A549 (cell line): ENCODE data around the gene GANAB. TPM values are rescaled to one million over a fixed set of nuclear protein-coding genes. Genes with fewer than 3 reads are reported as not detected.

Experiments
- ATAC-seq, 2 experiments: fragments of 200-7000 bp in 1 of 2; fragments of >200 bp in 1 of 2; cut with Nextera tagmentation in 1 of 2; cut with Tn5 transposase in 1 of 2; 3 replicates each; pipeline versions ENCODE4 v1.8.0 to v1.9.1; 2018 to 2020; ENCODE audit warnings: mild to moderate bottlenecking in 1 of 2, moderate library complexity in 1 of 2
- CTCF ChIA-PET: fragments of 300-600 bp; sonication (Branson Sonifier 250); formaldehyde crosslinking; extraction: SDS; loops from one replicate; lab custom pipeline; 2021; ENCODE audit warnings: antibody characterized with exemption, inconsistent platforms; lab: Yijun Ruan, JAX
- POLR2A ChIA-PET: fragments of 350-600 bp; formaldehyde crosslinking; extraction: SDS; loops from one replicate; lab custom pipeline; 2021; ENCODE audit warnings: antibody characterized with exemption, inconsistent platforms; lab: Yijun Ruan, JAX
- DNase-seq, 2 experiments: peaks; one replicate each; pipeline versions ENCODE4 v3.0.0 to v3.0.0-alpha.2; 2011 to 2016; ENCODE audit warnings: low read depth in 1 of 2, low spot score in 1 of 2
- FAIRE-seq: peaks from 2 replicates; lab custom pipeline; 2011; peaks lifted over from hg19 to GRCh38; lab: Jason Lieb, UNC
- H3K27ac ChIP-seq, 2 experiments: fragments of >200 bp; sonication (Bioruptor Twin); formaldehyde crosslinking; 3 replicates each; pipeline ENCODE4 v1.5.1; 2016 to 2017
- H3K4me1 ChIP-seq: fragments of >200 bp; sonication (Bioruptor Twin); formaldehyde crosslinking; 3 replicates; pipeline ENCODE4 v1.6.1; 2016
- H3K4me2 ChIP-seq: fragments of >200 bp; sonication (Bioruptor Twin); formaldehyde crosslinking; 3 replicates; pipeline ENCODE4 v1.6.1; 2016
- H3K4me3 ChIP-seq: fragments of >200 bp; sonication (Bioruptor Twin); formaldehyde crosslinking; 3 replicates; pipeline ENCODE4 v1.5.1; 2016
- H3K9me3 ChIP-seq: fragments of >200 bp; sonication (Bioruptor Twin); formaldehyde crosslinking; 3 replicates; pipeline ENCODE4 v1.6.1; 2016
- CBX2 ChIP-seq: fragments of 200-600 bp; sonication (generic); IDR thresholded peaks from 2 replicates; pipeline ENCODE4 v1.6.1; 2016; ENCODE audit warnings: low read depth, mild to moderate bottlenecking, borderline replicate concordance
- CBX8 ChIP-seq: fragments of 200-600 bp; sonication (generic); IDR thresholded peaks from 2 replicates; pipeline ENCODE4 v1.6.1; 2016
- CHD4 ChIP-seq: fragments of 200-600 bp; sonication (generic); IDR thresholded peaks from 2 replicates; pipeline ENCODE4 v1.6.1; 2016; ENCODE audit warnings: antibody characterized with exemption, mild to moderate bottlenecking, borderline replicate concordance
- EHF ChIP-seq: fragments of 250-450 bp; sonication (Bioruptor Pico); IDR thresholded peaks from 2 replicates; pipeline ENCODE4 v1.5.0; 2020; ENCODE audit warnings: mild to moderate bottlenecking
- EP300 ChIP-seq, 2 experiments: fragments of >200 bp; sonication (Bioruptor Twin); formaldehyde crosslinking; IDR thresholded peaks; 2 replicates in 1 of 2; 3 replicates in 1 of 2; pipeline ENCODE4 v1.6.1; 2016 to 2017
- FOSB ChIP-seq: fragments of 250-450 bp; sonication (Bioruptor Pico); IDR thresholded peaks from 2 replicates; pipeline ENCODE4 v1.5.0; 2020; ENCODE audit warnings: mild to moderate bottlenecking, moderate library complexity
- FOSL2 ChIP-seq, 2 experiments: fragments of 450-650 bp in 1 of 2; fragments of >200 bp in 1 of 2; sonication (Bioruptor Twin) in 1 of 2; formaldehyde crosslinking; IDR thresholded peaks; 2 replicates each; pipeline versions ENCODE4 v1.5.0 to v1.6.1; 2016 to 2020; ENCODE audit warnings: mild to moderate bottlenecking in 1 of 2, moderate library complexity in 1 of 2
- FOXS1 ChIP-seq: fragments of 250-450 bp; sonication (Bioruptor Pico); IDR thresholded peaks from 2 replicates; pipeline ENCODE4 v1.5.0; 2020; ENCODE audit warnings: mild to moderate bottlenecking, moderate library complexity
- GATA3 ChIP-seq: IDR thresholded peaks from 2 replicates; pipeline ENCODE4 v1.6.1; 2012; ENCODE audit warnings: borderline replicate concordance
- HOXA7 ChIP-seq: fragments of 250-450 bp; sonication (Bioruptor Pico); IDR thresholded peaks from 2 replicates; pipeline ENCODE4 v1.5.0; 2020; ENCODE audit warnings: mild to moderate bottlenecking, moderate library complexity
- HOXB13 ChIP-seq: fragments of 250-450 bp; sonication (Bioruptor Pico); IDR thresholded peaks from 2 replicates; pipeline ENCODE4 v1.5.0; 2020; ENCODE audit warnings: low read depth, mild to moderate bottlenecking, moderate library complexity
- JUN ChIP-seq, 2 experiments: fragments of >200 bp; sonication (Bioruptor Twin); formaldehyde crosslinking; IDR thresholded peaks; 2 replicates in 1 of 2; 3 replicates in 1 of 2; pipeline ENCODE4 v1.6.1; 2016 to 2017
- KDM5A ChIP-seq: fragments of 200-600 bp; sonication (generic); IDR thresholded peaks from 2 replicates; pipeline ENCODE4 v1.6.1; 2016; ENCODE audit warnings: antibody characterized with exemption, mild to moderate bottlenecking
- MAFK ChIP-seq: fragments of 450-650 bp; IDR thresholded peaks from 2 replicates; pipeline ENCODE4 v1.6.1; 2014; ENCODE audit not compliant: partially characterized antibody
- MAZ ChIP-seq: fragments of 150-350 bp; IDR thresholded peaks from 2 replicates; pipeline ENCODE4 v1.6.1; 2014; ENCODE audit warnings: antibody characterized with exemption, low read depth, low read length, borderline replicate concordance
- MYC ChIP-seq: IDR thresholded peaks from 2 replicates; pipeline ENCODE4 v1.6.1; 2012; ENCODE audit warnings: mild to moderate bottlenecking, inconsistent platforms, low read length, improper control_type of control experiment, borderline replicate concordance
- NFE2L2 ChIP-seq: fragments of 150-350 bp; conservative IDR thresholded peaks from 2 replicates; pipeline ENCODE4 v1.6.1; 2014; ENCODE audit warnings: low read length
- PHF8 ChIP-seq: fragments of 200-600 bp; sonication (generic); IDR thresholded peaks from 2 replicates; pipeline ENCODE4 v1.6.1; 2016; ENCODE audit warnings: low read depth, mild to moderate bottlenecking, antibody characterized with exemption, moderate library complexity, borderline replicate concordance
- POLR2AphosphoS2 ChIP-seq: conservative IDR thresholded peaks from 2 replicates; pipeline ENCODE4 v1.6.1; 2012; ENCODE audit warnings: low read length, improper control_type of control experiment, inconsistent platforms
- RAD21 ChIP-seq, 2 experiments: fragments of >200 bp in 1 of 2; sonication (Bioruptor Twin) in 1 of 2; formaldehyde crosslinking in 1 of 2; IDR thresholded peaks in 1 of 2; conservative IDR thresholded peaks in 1 of 2; 2 replicates in 1 of 2; 3 replicates in 1 of 2; pipeline ENCODE4 v1.6.1; 2012 to 2018; ENCODE audit warnings: inconsistent platforms in 1 of 2
- RFX5 ChIP-seq: fragments of 450-650 bp; IDR thresholded peaks from 2 replicates; pipeline ENCODE4 v1.7.1; 2014; ENCODE audit warnings: antibody characterized with exemption, mild to moderate bottlenecking, moderate library complexity
- RNF2 ChIP-seq: fragments of 200-600 bp; sonication (generic); IDR thresholded peaks from 2 replicates; pipeline ENCODE4 v1.6.1; 2016; ENCODE audit warnings: low read depth, mild to moderate bottlenecking, antibody characterized with exemption, moderate library complexity, borderline replicate concordance
- SMC3 ChIP-seq: fragments of >200 bp; sonication (Bioruptor Twin); formaldehyde crosslinking; IDR thresholded peaks from 3 replicates; pipeline ENCODE4 v1.6.1; 2018; ENCODE audit warnings: inconsistent platforms
- SREBF2 ChIP-seq: fragments of 450-650 bp; IDR thresholded peaks from 2 replicates; pipeline ENCODE4 v1.6.1; 2014; ENCODE audit warnings: mild to moderate bottlenecking, moderate library complexity
- TFCP2L1 ChIP-seq: fragments of 250-450 bp; sonication (Bioruptor Pico); IDR thresholded peaks from 2 replicates; pipeline ENCODE4 v1.5.0; 2021; ENCODE audit warnings: mild to moderate bottlenecking
- ZSCAN20 ChIP-seq: fragments of 250-450 bp; sonication (Bioruptor Pico); IDR thresholded peaks from 2 replicates; pipeline ENCODE4 v1.8.0; 2022; ENCODE audit warnings: mild to moderate bottlenecking, moderate library complexity
- WGBS: methylation state at CpG from one replicate; pipeline ENCODE4 v1.1.6; 2017; ENCODE audit errors: missing lambda C conversion rate; 5-methylcytosine and 5-hydroxymethylcytosine counted together
- polyA plus RNA-seq, 4 experiments: library from polyadenylated mRNA; depleted of rRNA in 3 of 4; stranded (reverse); fragments of >200 nt; fragmentation: RNase III in 1 of 4; extraction: RNeasy Plus Mini Kit Qiagen cat#74134 plus additional on column Dnase treatment in 1 of 4; gene quantifications; 2 replicates in 3 of 4; 3 replicates in 1 of 4; pipeline ENCODE4 v1.2.3, GENCODE V29; 2011 to 2017
- TF ChIP-seq, protein P1 (sequence below): fragments of 150-350 bp; IDR thresholded peaks from 2 replicates; pipeline ENCODE4 v1.6.1; 2014; ENCODE audit warnings: low read depth, mild to moderate bottlenecking, low read length
- TF ChIP-seq, protein P2 (sequence below): IDR thresholded peaks from 2 replicates; pipeline ENCODE4 v1.6.1; 2012; ENCODE audit warnings: low read depth, borderline replicate concordance
- TF ChIP-seq, protein P3 (sequence below): fragments of 250-450 bp; sonication (Bioruptor Pico); IDR thresholded peaks from 2 replicates; pipeline ENCODE4 v1.5.0; 2021; ENCODE audit warnings: mild to moderate bottlenecking, moderate library complexity, borderline replicate concordance
- TF ChIP-seq, protein P4 (sequence below): fragments of >200 bp; sonication (Bioruptor Twin); formaldehyde crosslinking; IDR thresholded peaks from 2 replicates; pipeline ENCODE4 v1.6.1; 2016
- TF ChIP-seq, protein P5 (sequence below): IDR thresholded peaks from 2 replicates; pipeline ENCODE4 v1.6.1; 2012
- TF ChIP-seq, protein P6 (sequence below): IDR thresholded peaks from 2 replicates; pipeline ENCODE4 v1.6.1; 2012
- TF ChIP-seq, protein P7 (sequence below): fragments of 450-650 bp; IDR thresholded peaks from 2 replicates; pipeline ENCODE4 v1.6.1; 2014; ENCODE audit warnings: antibody characterized with exemption
- TF ChIP-seq, protein P8 (sequence below): fragments of >200 bp; sonication (Bioruptor Twin); formaldehyde crosslinking; IDR thresholded peaks from 3 replicates; pipeline ENCODE4 v1.6.1; 2016

Gene GANAB
- polyA plus RNA-seq, 2 of the 4 experiments (the other 2 are of a cell fraction): 215 to 220 TPM

DNA sequence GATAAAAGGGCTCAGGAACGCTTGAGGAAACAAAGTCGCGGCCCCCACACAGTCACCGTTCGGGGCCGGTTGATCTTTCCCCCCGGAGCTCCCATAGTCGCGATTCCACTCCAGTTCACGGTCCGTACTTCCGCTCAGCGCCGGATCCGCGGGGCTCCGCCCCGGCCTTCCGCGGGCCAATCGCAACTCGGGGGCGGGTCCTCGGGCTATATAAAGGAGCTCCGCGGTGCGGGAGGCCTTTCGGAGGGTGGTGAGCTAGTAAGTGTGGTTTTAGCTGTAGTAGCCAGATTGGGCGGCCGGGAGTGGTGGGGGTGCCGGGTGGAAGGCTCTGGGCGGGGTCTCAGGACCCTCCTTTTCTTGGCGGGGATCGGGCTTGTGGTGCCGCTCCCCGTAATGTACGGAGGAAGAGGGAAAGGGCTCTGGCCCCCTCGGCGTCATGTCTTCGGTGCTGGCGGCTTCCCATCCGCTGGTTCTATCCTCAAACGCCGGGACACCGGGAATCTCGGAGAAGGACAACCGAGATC is 18.7 kb upstream of the GANAB start, which contains the start of the genes C11orf98 and CSKMT:
Gene C11orf98 (minus strand): TSS at position 136 of the 524 bp plus-strand sequence. CDS start 41 bp downstream, at position 95.
Gene CSKMT (plus strand): TSS at position 238 of the 524 bp plus-strand sequence. CDS start 568 bp downstream, outside the sequence.
- H3K27ac ChIP-seq: peak within 1 kb of the TSS; percentile 93 to 96
- peaks cover 30% of the 10 kb centered on the region for H3K4me1 ChIP-seq
- CTCF ChIA-PET: interaction anchor here (0.6 to 1.6 kb wide), 12 partner anchors 7 to 272 kb away, joined by 3 to 6 read pairs (median 3); partner anchors contain the start of genes B3GAT3, LBHD1 and ROM1
- H3K9me3 ChIP-seq: no peaks in the 10 kb centered on the region
- DNase-seq (peak; percentile 93 to 97), FAIRE-seq (no peak), ATAC-seq (peak; percentile 89 to 92)
- peak within 1 kb of the TSS; percentile 79 for H3K4me3 ChIP-seq
- WGBS: 3% methylated on average over 43 of the region's 47 CpGs
- POLR2A ChIA-PET: interaction anchor here (0.6 to 5.5 kb wide), 40 partner anchors 9 to 850 kb away, joined by 3 to 91 read pairs (median 6); partner anchors contain the start of genes B3GAT3, EEF1G, EML3 and GANAB
- H3K4me2 ChIP-seq: peak within 1 kb of the TSS; percentile 78
- TF ChIP-seq HOXB13 (CRISPR knock-in tag): no peak
- TF ChIP-seq PHF8: peak; percentile 78; the same call in 1 of the 2 replicates
- TF ChIP-seq HOXA7: peak; percentile 98
- no peak for TF ChIP-seq RNF2
- TF ChIP-seq, protein P1, sequence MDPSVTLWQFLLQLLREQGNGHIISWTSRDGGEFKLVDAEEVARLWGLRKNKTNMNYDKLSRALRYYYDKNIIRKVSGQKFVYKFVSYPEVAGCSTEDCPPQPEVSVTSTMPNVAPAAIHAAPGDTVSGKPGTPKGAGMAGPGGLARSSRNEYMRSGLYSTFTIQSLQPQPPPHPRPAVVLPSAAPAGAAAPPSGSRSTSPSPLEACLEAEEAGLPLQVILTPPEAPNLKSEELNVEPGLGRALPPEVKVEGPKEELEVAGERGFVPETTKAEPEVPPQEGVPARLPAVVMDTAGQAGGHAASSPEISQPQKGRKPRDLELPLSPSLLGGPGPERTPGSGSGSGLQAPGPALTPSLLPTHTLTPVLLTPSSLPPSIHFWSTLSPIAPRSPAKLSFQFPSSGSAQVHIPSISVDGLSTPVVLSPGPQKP: no peak
- TF ChIP-seq SREBF2: no peak
- peak; percentile 97 for TF ChIP-seq TFCP2L1 (CRISPR knock-in tag)
- TF ChIP-seq ZSCAN20 (CRISPR knock-in tag): no peak
- TF ChIP-seq POLR2AphosphoS2: peak; percentile 78; the same call in 1 of the 2 replicates
- TF ChIP-seq RAD21 (conservative IDR thresholded peaks at IDR 0.05 in 1 of 2, IDR thresholded peaks at IDR 0.05 in 1 of 2): no peak
- TF ChIP-seq MAZ: no peak
- TF ChIP-seq FOXS1 (CRISPR knock-in tag): no peak; the same call in 1 of the 2 replicates
- no peak for TF ChIP-seq RFX5
- TF ChIP-seq, protein P2, sequence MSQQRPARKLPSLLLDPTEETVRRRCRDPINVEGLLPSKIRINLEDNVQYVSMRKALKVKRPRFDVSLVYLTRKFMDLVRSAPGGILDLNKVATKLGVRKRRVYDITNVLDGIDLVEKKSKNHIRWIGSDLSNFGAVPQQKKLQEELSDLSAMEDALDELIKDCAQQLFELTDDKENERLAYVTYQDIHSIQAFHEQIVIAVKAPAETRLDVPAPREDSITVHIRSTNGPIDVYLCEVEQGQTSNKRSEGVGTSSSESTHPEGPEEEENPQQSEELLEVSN: peak; percentile 14; the same call in 1 of the 2 replicates
- peak; percentile 99 to 100 for TF ChIP-seq JUN (IDR thresholded peaks at IDR 0.05)
- TF ChIP-seq, protein P3, sequence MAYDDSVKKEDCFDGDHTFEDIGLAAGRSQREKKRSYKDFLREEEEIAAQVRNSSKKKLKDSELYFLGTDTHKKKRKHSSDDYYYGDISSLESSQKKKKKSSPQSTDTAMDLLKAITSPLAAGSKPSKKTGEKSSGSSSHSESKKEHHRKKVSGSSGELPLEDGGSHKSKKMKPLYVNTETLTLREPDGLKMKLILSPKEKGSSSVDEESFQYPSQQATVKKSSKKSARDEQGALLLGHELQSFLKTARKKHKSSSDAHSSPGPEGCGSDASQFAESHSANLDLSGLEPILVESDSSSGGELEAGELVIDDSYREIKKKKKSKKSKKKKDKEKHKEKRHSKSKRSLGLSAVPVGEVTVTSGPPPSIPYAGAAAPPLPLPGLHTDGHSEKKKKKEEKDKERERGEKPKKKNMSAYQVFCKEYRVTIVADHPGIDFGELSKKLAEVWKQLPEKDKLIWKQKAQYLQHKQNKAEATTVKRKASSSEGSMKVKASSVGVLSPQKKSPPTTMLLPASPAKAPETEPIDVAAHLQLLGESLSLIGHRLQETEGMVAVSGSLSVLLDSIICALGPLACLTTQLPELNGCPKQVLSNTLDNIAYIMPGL (CRISPR knock-in tag): peak; percentile 81; the same call in 1 of the 2 replicates
- no peak for TF ChIP-seq EP300 (IDR thresholded peaks at IDR 0.05)
- no peak for TF ChIP-seq MAFK
- TF ChIP-seq, protein P4, sequence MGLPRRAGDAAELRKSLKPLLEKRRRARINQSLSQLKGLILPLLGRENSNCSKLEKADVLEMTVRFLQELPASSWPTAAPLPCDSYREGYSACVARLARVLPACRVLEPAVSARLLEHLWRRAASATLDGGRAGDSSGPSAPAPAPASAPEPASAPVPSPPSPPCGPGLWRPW: no peak
- TF ChIP-seq, protein P5, sequence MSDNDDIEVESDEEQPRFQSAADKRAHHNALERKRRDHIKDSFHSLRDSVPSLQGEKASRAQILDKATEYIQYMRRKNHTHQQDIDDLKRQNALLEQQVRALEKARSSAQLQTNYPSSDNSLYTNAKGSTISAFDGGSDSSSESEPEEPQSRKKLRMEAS: peak; percentile 56; the same call in 1 of the 2 replicates
- no peak for TF ChIP-seq EHF
- no peak for TF ChIP-seq CBX8
- no peak for TF ChIP-seq SMC3
- no peak for TF ChIP-seq NFE2L2
- TF ChIP-seq KDM5A: no peak
- peak; percentile 61; the same call in 1 of the 2 replicates for TF ChIP-seq MYC
- TF ChIP-seq, protein P6, sequence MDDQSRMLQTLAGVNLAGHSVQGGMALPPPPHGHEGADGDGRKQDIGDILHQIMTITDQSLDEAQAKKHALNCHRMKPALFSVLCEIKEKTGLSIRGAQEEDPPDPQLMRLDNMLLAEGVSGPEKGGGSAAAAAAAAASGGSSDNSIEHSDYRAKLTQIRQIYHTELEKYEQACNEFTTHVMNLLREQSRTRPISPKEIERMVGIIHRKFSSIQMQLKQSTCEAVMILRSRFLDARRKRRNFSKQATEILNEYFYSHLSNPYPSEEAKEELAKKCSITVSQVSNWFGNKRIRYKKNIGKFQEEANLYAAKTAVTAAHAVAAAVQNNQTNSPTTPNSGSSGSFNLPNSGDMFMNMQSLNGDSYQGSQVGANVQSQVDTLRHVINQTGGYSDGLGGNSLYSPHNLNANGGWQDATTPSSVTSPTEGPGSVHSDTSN: peak; percentile 85
- TF ChIP-seq GATA3: no peak
- TF ChIP-seq, protein P7, sequence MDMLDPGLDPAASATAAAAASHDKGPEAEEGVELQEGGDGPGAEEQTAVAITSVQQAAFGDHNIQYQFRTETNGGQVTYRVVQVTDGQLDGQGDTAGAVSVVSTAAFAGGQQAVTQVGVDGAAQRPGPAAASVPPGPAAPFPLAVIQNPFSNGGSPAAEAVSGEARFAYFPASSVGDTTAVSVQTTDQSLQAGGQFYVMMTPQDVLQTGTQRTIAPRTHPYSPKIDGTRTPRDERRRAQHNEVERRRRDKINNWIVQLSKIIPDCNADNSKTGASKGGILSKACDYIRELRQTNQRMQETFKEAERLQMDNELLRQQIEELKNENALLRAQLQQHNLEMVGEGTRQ: no peak
- no peak for TF ChIP-seq FOSL2 (IDR thresholded peaks at IDR 0.05)
- no peak for TF ChIP-seq FOSL2 (CRISPR knock-in tag; IDR thresholded peaks at IDR 0.05)
- TF ChIP-seq CBX2: no peak
- TF ChIP-seq CHD4: no peak
- peak; percentile 97 for TF ChIP-seq FOSB (CRISPR knock-in tag)
- TF ChIP-seq, protein P8, sequence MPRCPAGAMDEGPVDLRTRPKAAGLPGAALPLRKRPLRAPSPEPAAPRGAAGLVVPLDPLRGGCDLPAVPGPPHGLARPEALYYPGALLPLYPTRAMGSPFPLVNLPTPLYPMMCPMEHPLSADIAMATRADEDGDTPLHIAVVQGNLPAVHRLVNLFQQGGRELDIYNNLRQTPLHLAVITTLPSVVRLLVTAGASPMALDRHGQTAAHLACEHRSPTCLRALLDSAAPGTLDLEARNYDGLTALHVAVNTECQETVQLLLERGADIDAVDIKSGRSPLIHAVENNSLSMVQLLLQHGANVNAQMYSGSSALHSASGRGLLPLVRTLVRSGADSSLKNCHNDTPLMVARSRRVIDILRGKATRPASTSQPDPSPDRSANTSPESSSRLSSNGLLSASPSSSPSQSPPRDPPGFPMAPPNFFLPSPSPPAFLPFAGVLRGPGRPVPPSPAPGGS: peak; percentile 100
